ENCODE results near the gene ZDHHC7. TPM values are rescaled to one million over a fixed set of nuclear protein-coding genes. Genes with fewer than 3 reads are reported as not detected.

Gene ZDHHC7
- total RNA-seq, 2 experiments from 2014 or later: 22.5 to 24.3 TPM

- no peak overlapping the region for H2AFZ ChIP-seq (ENCODE audit: low read length)
- H3K27ac ChIP-seq (ENCODE audit: low read depth, low read length, poor library complexity, severe bottlenecking): no peak overlapping the region
- no peaks in the 10 kb centered on the region for H3K79me2 ChIP-seq (ENCODE audit: insufficient read depth, low read depth, low read length)
- DNase-seq (ENCODE audit: low spot score): no peak
- H3K36me3 ChIP-seq (ENCODE audit: insufficient read depth, low read length): peaks cover 56% of the 10 kb centered on the region
- no peaks in the 10 kb centered on the region for H3K4me1 ChIP-seq (ENCODE audit: insufficient read depth, low read length, poor library complexity, severe bottlenecking)
- H3K9me3 ChIP-seq (ENCODE audit: low read length): no peaks in the 10 kb centered on the region
- H3K4me2 ChIP-seq (ENCODE audit: low read length): no peak overlapping the region
- intact Hi-C loops (cut with micrococcal nuclease; ENCODE audit: unreplicated experiment): loop anchor here (10.0 kb wide), 1 partner anchor 190 kb away; no protein-coding TSS in a partner anchor
- ChIA-PET POLR2A (no interaction called here), CTCF (ENCODE audit: unreplicated experiment) (no interaction called here)
- no peaks in the 10 kb centered on the region for H3K9me2 ChIP-seq (ENCODE audit: insufficient read depth, low read length)
- TF ChIP-seq CTCF (conservative IDR thresholded peaks at IDR 0.05; ENCODE audit: low read length) (no peak), EZH2phosphoT487 (IDR thresholded peaks at IDR 0.05; ENCODE audit: borderline replicate concordance, low read depth, low read length) (no peak)
- H3K4me3 ChIP-seq (ENCODE audit: low read depth, low read length, poor library complexity, severe bottlenecking): no peak overlapping the region
- H4K20me1 ChIP-seq (ENCODE audit: insufficient read depth, low read length): no peaks in the 10 kb centered on the region
- BruUV-seq (replicated peaks): no TSS peak
Observed at GRCh38 chr16:84975066-84975465, 36.3 kb downstream of the ZDHHC7 start.

GRCh38 chr16:84973776-84974523, 37.4 kb downstream of the ZDHHC7 start:
- ChIA-PET POLR2A (no interaction called here), CTCF (ENCODE audit: unreplicated experiment) (no interaction called here)
- no peaks in the 10 kb centered on the region for H3K4me1 ChIP-seq (ENCODE audit: insufficient read depth, low read length, poor library complexity, severe bottlenecking)
- H3K36me3 ChIP-seq (ENCODE audit: insufficient read depth, low read length): peaks cover 50% of the 10 kb centered on the region
- H3K4me2 ChIP-seq (ENCODE audit: low read length): no peak overlapping the region
- no peak for TF ChIP-seq EZH2phosphoT487 (IDR thresholded peaks at IDR 0.05; ENCODE audit: borderline replicate concordance, low read depth, low read length)
- no peak for TF ChIP-seq CTCF (conservative IDR thresholded peaks at IDR 0.05; ENCODE audit: low read length)
- no peak for DNase-seq (ENCODE audit: low spot score)
- no peak overlapping the region for H2AFZ ChIP-seq (ENCODE audit: low read length)
- H4K20me1 ChIP-seq (ENCODE audit: insufficient read depth, low read length): no peaks in the 10 kb centered on the region
- BruUV-seq (replicated peaks): no TSS peak
- no peaks in the 10 kb centered on the region for H3K9me3 ChIP-seq (ENCODE audit: low read length)
- no peak overlapping the region for H3K27ac ChIP-seq (ENCODE audit: low read depth, low read length, poor library complexity, severe bottlenecking)
- H3K9me2 ChIP-seq (ENCODE audit: insufficient read depth, low read length): no peaks in the 10 kb centered on the region
- H3K4me3 ChIP-seq (ENCODE audit: low read depth, low read length, poor library complexity, severe bottlenecking): no peak overlapping the region
- intact Hi-C loops (cut with micrococcal nuclease; ENCODE audit: unreplicated experiment): loop anchor here (5.0 to 10.0 kb wide), 3 partner anchors 189 to 352 kb away; no protein-coding TSS in a partner anchor
- no peaks in the 10 kb centered on the region for H3K79me2 ChIP-seq (ENCODE audit: insufficient read depth, low read depth, low read length)

GRCh38 chr16:84973236-84973635, 38.1 kb downstream of the ZDHHC7 start:
- no peaks in the 10 kb centered on the region for H3K9me3 ChIP-seq (ENCODE audit: low read length)
- H3K27ac ChIP-seq (ENCODE audit: low read depth, low read length, poor library complexity, severe bottlenecking): no peak overlapping the region
- no peaks in the 10 kb centered on the region for H3K9me2 ChIP-seq (ENCODE audit: insufficient read depth, low read length)
- no peaks in the 10 kb centered on the region for H4K20me1 ChIP-seq (ENCODE audit: insufficient read depth, low read length)
- no peaks in the 10 kb centered on the region for H3K79me2 ChIP-seq (ENCODE audit: insufficient read depth, low read depth, low read length)
- no TSS peak for BruUV-seq (replicated peaks)
- H3K36me3 ChIP-seq (ENCODE audit: insufficient read depth, low read length): peaks cover 45% of the 10 kb centered on the region
- no peaks in the 10 kb centered on the region for H3K4me1 ChIP-seq (ENCODE audit: insufficient read depth, low read length, poor library complexity, severe bottlenecking)
- no peak for DNase-seq (ENCODE audit: low spot score)
- ChIA-PET POLR2A (interaction anchor here (0.6 kb wide), 1 partner anchor 65 kb away, joined by 3 read pairs; no protein-coding TSS in a partner anchor), CTCF (ENCODE audit: unreplicated experiment) (no interaction called here)
- no peak overlapping the region for H3K4me3 ChIP-seq (ENCODE audit: low read depth, low read length, poor library complexity, severe bottlenecking)
- H2AFZ ChIP-seq (ENCODE audit: low read length): no peak overlapping the region
- H3K4me2 ChIP-seq (ENCODE audit: low read length): no peak overlapping the region
- TF ChIP-seq CTCF (conservative IDR thresholded peaks at IDR 0.05; ENCODE audit: low read length) (no peak), EZH2phosphoT487 (IDR thresholded peaks at IDR 0.05; ENCODE audit: borderline replicate concordance, low read depth, low read length) (no peak)
- intact Hi-C loops (cut with micrococcal nuclease; ENCODE audit: unreplicated experiment): loop anchor here (5.0 to 10.0 kb wide), 3 partner anchors 188 to 351 kb away; no protein-coding TSS in a partner anchor
